ENCODE data around the gene SGCB.

Gene SGCB

GRCh38 chr4:52012651-52013050 is 25.4 kb downstream of the SGCB start:
- H3K27ac ChIP-seq: no peak overlapping the region
- no peaks in the 10 kb centered on the region for H3K9me3 ChIP-seq
- H3K4me3 ChIP-seq (ENCODE audit: low read depth in 1 of 2, low read length in 1 of 2): no peak overlapping the region
- H3K36me3 ChIP-seq: no peaks in the 10 kb centered on the region
- H3K27me3 ChIP-seq: no peaks in the 10 kb centered on the region
- TF ChIP-seq CTCF (IDR thresholded peaks at IDR 0.05): no peak
- no peaks in the 10 kb centered on the region for H3K4me1 ChIP-seq (ENCODE audit: control insufficient read depth in 1 of 2, insufficient read depth in 1 of 2, low read depth in 1 of 2, low read length in 1 of 2)

- Histone ChIP-seq H3K27ac (no peak overlapping the region), H3K9me3 (no peaks in the 10 kb centered on the region), H3K4me3 (ENCODE audit: low read depth in 1 of 2, low read length in 1 of 2) (no peak overlapping the region), H3K27me3 (no peaks in the 10 kb centered on the region), H3K4me1 (ENCODE audit: control insufficient read depth in 1 of 2, insufficient read depth in 1 of 2, low read depth in 1 of 2, low read length in 1 of 2) (no peaks in the 10 kb centered on the region), H3K36me3 (no peaks in the 10 kb centered on the region)
- TF ChIP-seq CTCF (IDR thresholded peaks at IDR 0.05): no peak
Observed at GRCh38 chr4:52010986-52011385, 27.1 kb downstream of the SGCB start.

- Histone ChIP-seq H3K4me1 (ENCODE audit: control insufficient read depth in 1 of 2, insufficient read depth in 1 of 2, low read depth in 1 of 2, low read length in 1 of 2) (no peaks in the 10 kb centered on the region), H3K36me3 (no peaks in the 10 kb centered on the region), H3K27ac (no peak overlapping the region), H3K9me3 (no peaks in the 10 kb centered on the region), H3K4me3 (ENCODE audit: low read depth in 1 of 2, low read length in 1 of 2) (no peak overlapping the region), H3K27me3 (no peaks in the 10 kb centered on the region)
- TF ChIP-seq CTCF (IDR thresholded peaks at IDR 0.05): no peak
Observed at GRCh38 chr4:52006887-52007286, 31.2 kb downstream of the SGCB start.

GRCh38 chr4:52005604-52006273 is 32.4 kb downstream of the SGCB start:
- Histone ChIP-seq H3K9me3 (no peaks in the 10 kb centered on the region), H3K36me3 (no peaks in the 10 kb centered on the region), H3K4me3 (ENCODE audit: low read depth in 1 of 2, low read length in 1 of 2) (no peak overlapping the region), H3K27me3 (no peaks in the 10 kb centered on the region), H3K4me1 (ENCODE audit: control insufficient read depth in 1 of 2, insufficient read depth in 1 of 2, low read depth in 1 of 2, low read length in 1 of 2) (no peaks in the 10 kb centered on the region), H3K27ac (no peak overlapping the region)
- TF ChIP-seq CTCF (IDR thresholded peaks at IDR 0.05): no peak

- Histone ChIP-seq H3K27me3 (no peaks in the 10 kb centered on the region), H3K36me3 (no peaks in the 10 kb centered on the region), H3K27ac (no peak overlapping the region), H3K9me3 (no peaks in the 10 kb centered on the region), H3K4me1 (ENCODE audit: control insufficient read depth in 1 of 2, insufficient read depth in 1 of 2, low read depth in 1 of 2, low read length in 1 of 2) (no peaks in the 10 kb centered on the region), H3K4me3 (ENCODE audit: low read depth in 1 of 2, low read length in 1 of 2) (no peak overlapping the region)
- TF ChIP-seq CTCF (IDR thresholded peaks at IDR 0.05): no peak
Observed at GRCh38 chr4:52004414-52004813, 33.7 kb downstream of the SGCB start.
